OCI-LY7 (cell line): Measurements from ENCODE around the gene TBL1XR1.

ENCODE experiments used
- CTCF ChIP-seq: fragments of 200-600 bp; sonication (generic); conservative IDR thresholded peaks from 2 replicates; pipeline ENCODE4 v1.5.1; 2014; ENCODE audit warnings: mild to moderate bottlenecking, antibody characterized with exemption, low read length, moderate library complexity, mixed read lengths
- EZH2phosphoT487 ChIP-seq: fragments of 200-600 bp; sonication (generic); IDR thresholded peaks from 2 replicates; pipeline ENCODE4 v1.6.1; 2018; ENCODE audit warnings: low read depth, borderline replicate concordance, mild to moderate bottlenecking, mixed run types, antibody characterized with exemption, low read length, moderate library complexity, mixed read lengths

- TF ChIP-seq CTCF (no peak), EZH2phosphoT487 (no peak)
Measured at GRCh38 chr3:177168431-177168830, 28.9 kb downstream of the TBL1XR1 start.
